Activated CD8-positive, alpha-beta T cell treated with anti-CD3 and anti-CD28 coated beads for 36 hours (primary cell): ENCODE measurements around the gene WFDC1. TPM values are rescaled to one million over a fixed set of nuclear protein-coding genes. Genes with fewer than 3 reads are reported as not detected.
A peak's percentile ranks its signal among the peaks of the same experiment; 100 is the strongest.

Source experiments
- ATAC-seq: fragments of 200-7000 bp; cut with Tn5 transposase; one replicate; pipeline ENCODE4 v1.10.0; 2021; ENCODE audit warnings: mild to moderate bottlenecking, moderate library complexity
- CTCF ChIA-PET: fragments of 350-600 bp; sonication (Branson Sonifier 250); formaldehyde crosslinking; loops from one replicate; lab custom pipeline; 2021; ENCODE audit warnings: antibody characterized with exemption; lab: Charles Lee
- POLR2A ChIA-PET: fragments of 350-600 bp; sonication (Branson Sonifier 250); formaldehyde crosslinking; loops from one replicate; lab custom pipeline; 2021; ENCODE audit warnings: antibody characterized with exemption; lab: Charles Lee
- DNase-seq: peaks from one replicate; pipeline ENCODE4 v3.0.0-alpha.2; 2020
- H3K27ac Mint-ChIP-seq: one replicate; pipeline ENCODE4 v1.8.0; 2021; ENCODE audit warnings: mild to moderate bottlenecking, mixed read lengths
- H3K27me3 Mint-ChIP-seq: one replicate; pipeline ENCODE4 v1.8.0; 2021; ENCODE audit warnings: mixed read lengths
- H3K36me3 Mint-ChIP-seq: one replicate; pipeline ENCODE4 v1.8.0; 2021; ENCODE audit warnings: low read depth, mixed read lengths
- H3K4me1 Mint-ChIP-seq: one replicate; pipeline ENCODE4 v1.8.0; 2021; ENCODE audit warnings: low read depth, mixed read lengths
- H3K4me3 Mint-ChIP-seq: one replicate; pipeline ENCODE4 v1.8.0; 2021; ENCODE audit warnings: mild to moderate bottlenecking, moderate library complexity, mixed read lengths
- H3K9me3 Mint-ChIP-seq: one replicate; pipeline ENCODE4 v1.8.0; 2021; ENCODE audit warnings: mixed read lengths
- intact Hi-C: fragments of 100-400 bp; cut with micrococcal nuclease; formaldehyde crosslinking; loops from one replicate; pipeline ENCODE4 v1.10.0; 2022
- total RNA-seq, 2 experiments: library from RNA; stranded (reverse); gene quantifications; one replicate each; pipeline ENCODE4 v1.2.3, GENCODE V29; 2021
- TF ChIP-seq, protein P1 (sequence below): fragments of 200-600 bp; IDR thresholded peaks from one replicate; pipeline ENCODE4 v1.8.0; 2022; ENCODE audit warnings: antibody characterized with exemption, mild to moderate bottlenecking

Gene WFDC1
- total RNA-seq, 2 experiments from 2014 or later, result not detected

DNA sequence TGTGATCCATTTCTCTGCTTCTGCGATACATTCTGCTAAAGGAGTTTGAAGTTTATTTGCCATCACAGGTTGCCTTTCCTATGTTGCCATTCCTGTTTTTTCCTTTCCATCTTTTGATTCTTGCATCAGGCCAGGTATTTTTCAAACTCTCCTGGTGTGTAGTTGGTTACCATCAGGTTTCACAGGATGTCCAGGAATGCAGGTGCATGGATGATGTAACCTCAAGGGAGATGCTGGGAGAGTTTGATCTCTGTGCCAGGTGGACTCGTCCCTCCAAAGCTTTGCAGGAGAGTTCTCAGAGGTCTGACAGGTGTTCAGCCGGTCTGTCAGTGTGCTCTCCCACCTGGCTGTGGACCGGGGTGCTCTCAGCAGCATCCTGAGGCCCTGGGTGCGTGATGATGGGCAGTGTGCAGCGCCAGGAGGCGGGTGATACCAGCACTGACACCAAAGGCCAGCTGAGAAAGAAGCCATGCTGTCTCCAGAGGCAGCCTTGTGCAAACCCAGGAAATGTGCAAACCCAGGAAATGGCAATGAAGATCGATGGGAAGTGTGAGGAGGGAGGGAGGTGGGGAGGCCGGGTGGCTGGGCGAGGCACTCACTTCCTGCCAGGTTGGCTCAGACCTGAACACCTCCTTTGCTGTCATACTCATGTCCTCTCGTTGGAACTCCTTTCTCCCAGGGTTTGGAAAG, 75.4 kb downstream of the WFDC1 start:
- H3K27ac Mint-ChIP-seq, result no peak overlapping the region
- TF ChIP-seq, protein P1, sequence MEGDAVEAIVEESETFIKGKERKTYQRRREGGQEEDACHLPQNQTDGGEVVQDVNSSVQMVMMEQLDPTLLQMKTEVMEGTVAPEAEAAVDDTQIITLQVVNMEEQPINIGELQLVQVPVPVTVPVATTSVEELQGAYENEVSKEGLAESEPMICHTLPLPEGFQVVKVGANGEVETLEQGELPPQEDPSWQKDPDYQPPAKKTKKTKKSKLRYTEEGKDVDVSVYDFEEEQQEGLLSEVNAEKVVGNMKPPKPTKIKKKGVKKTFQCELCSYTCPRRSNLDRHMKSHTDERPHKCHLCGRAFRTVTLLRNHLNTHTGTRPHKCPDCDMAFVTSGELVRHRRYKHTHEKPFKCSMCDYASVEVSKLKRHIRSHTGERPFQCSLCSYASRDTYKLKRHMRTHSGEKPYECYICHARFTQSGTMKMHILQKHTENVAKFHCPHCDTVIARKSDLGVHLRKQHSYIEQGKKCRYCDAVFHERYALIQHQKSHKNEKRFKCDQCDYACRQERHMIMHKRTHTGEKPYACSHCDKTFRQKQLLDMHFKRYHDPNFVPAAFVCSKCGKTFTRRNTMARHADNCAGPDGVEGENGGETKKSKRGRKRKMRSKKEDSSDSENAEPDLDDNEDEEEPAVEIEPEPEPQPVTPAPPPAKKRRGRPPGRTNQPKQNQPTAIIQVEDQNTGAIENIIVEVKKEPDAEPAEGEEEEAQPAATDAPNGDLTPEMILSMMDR, result no peak
- DNase-seq (no peak), ATAC-seq (no peak)
- intact Hi-C loops, result no loop called here
- no peak overlapping the region for H3K4me3 Mint-ChIP-seq
- peaks cover 5% of the 10 kb centered on the region for H3K4me1 Mint-ChIP-seq
- H3K27me3 Mint-ChIP-seq, result peaks cover 47% of the 10 kb centered on the region
- CTCF ChIA-PET, result no interaction called here
- no peaks in the 10 kb centered on the region for H3K9me3 Mint-ChIP-seq
- no peaks in the 10 kb centered on the region for H3K36me3 Mint-ChIP-seq
- POLR2A ChIA-PET, result no interaction called here

DNA sequence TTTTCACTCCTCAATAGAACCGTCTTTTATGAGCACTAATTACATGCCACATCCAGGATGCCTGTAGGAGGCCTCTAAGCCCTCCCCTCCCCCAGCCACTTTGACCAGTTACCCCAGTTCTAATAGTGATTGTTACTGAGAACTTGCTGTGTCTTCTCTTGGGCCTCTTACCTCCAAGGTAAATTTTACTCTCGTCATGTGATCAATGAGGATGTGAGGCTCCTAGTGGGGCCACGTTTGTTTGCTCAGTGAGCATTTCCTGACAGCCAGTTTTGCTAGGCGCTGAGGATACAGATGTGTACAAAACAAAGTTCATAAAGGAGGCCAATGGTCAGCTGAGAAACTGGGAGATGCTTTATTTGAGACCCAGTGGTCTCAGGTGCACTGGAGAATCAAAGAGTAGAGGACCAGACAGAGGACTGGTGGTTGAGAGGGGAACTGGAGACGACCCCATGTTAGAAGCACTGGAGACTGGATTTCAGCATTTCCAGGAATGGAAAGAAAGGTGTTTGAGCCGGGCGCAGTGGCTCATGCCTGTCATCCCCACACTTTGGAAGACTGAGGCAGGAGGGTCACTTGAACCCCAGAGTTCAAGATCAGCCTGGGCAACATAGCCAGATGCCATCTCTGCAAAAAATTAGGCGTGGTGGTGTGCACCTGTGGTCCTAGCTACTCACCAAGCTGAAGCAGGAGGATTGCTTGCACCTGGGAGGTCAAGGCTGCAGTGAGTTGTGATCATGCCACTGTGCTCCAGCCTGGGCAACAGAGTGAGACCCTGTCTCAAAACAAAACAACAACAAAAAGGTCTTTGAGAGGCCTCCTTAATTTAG, 76.3 kb downstream of the WFDC1 start:
- ChIA-PET POLR2A (no interaction called here), CTCF (interaction anchor here (1.4 kb wide), 1 partner anchor 94 kb away, joined by 4 read pairs; no protein-coding TSS in a partner anchor)
- Mint-ChIP-seq H3K36me3 (no peaks in the 10 kb centered on the region), H3K27me3 (peaks cover 46% of the 10 kb centered on the region), H3K4me1 (peaks cover 5% of the 10 kb centered on the region), H3K4me3 (no peak overlapping the region), H3K27ac (no peak overlapping the region), H3K9me3 (no peaks in the 10 kb centered on the region)
- ATAC-seq, result no peak
- intact Hi-C loops, result no loop called here
- TF ChIP-seq, protein P1, result no peak
- no peak for DNase-seq

DNA sequence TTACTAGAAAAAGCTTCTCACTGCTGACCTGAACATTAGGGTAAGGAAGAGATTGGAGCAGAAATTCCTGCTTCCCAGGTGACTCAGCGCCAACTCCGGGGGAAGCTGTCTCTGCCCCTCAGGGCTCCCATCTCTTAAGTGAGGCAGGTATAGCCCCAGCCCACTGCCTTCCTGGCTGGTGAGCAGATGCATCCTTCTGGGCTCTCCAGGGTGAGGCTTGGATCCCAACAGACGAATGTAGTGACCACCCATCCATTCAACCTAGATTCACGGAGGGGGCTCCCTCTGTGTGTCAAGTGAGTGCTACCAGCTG, 76.8 kb downstream of the WFDC1 start:
- TF ChIP-seq, protein P1, result no peak
- DNase-seq (no peak), ATAC-seq (no peak)
- ChIA-PET POLR2A (no interaction called here), CTCF (interaction anchor here (1.4 kb wide), 1 partner anchor 94 kb away, joined by 4 read pairs; no protein-coding TSS in a partner anchor)
- H3K4me3 Mint-ChIP-seq, result no peak overlapping the region
- no peaks in the 10 kb centered on the region for H3K9me3 Mint-ChIP-seq
- intact Hi-C loops, result no loop called here
- peaks cover 45% of the 10 kb centered on the region for H3K27me3 Mint-ChIP-seq
- H3K27ac Mint-ChIP-seq, result no peak overlapping the region
- no peaks in the 10 kb centered on the region for H3K36me3 Mint-ChIP-seq
- H3K4me1 Mint-ChIP-seq, result peaks cover 5% of the 10 kb centered on the region

DNA sequence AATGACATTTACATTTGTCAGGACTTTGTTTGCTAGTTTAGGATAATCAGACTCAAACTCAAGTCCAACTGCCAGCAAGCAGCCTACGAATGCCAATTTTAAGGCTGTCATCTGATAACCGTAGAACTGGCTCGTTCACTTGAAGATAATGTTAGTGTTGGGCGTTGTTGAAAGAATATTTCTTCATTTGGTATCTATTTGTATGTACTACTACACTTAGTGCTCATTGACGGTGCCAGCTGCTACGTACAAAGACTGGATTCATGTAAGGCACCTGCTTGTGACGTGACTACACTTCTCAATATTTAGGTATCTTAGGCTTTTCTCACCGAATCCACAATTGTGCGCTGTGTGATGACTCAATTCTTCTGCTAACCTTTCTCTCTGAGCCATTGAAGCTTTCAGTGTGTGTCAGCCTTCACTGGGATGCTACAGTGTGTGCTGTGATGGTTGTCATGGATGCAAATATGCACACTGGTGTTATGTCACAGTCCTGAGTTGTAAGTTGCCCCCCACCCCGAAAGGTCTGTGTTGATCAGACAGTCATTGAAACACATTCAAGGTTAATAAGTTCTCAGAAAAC, 79.3 kb downstream of the WFDC1 start:
- POLR2A ChIA-PET, result no interaction called here
- Mint-ChIP-seq H3K36me3 (no peaks in the 10 kb centered on the region), H3K27ac (no peak overlapping the region), H3K9me3 (no peaks in the 10 kb centered on the region), H3K27me3 (peaks cover 28% of the 10 kb centered on the region), H3K4me3 (no peak overlapping the region), H3K4me1 (no peaks in the 10 kb centered on the region)
- peak; percentile 91 for ATAC-seq
- TF ChIP-seq, protein P1, result no peak
- CTCF ChIA-PET, result interaction anchor here (0.8 kb wide), 1 partner anchor 44 kb away, joined by 3 read pairs; no protein-coding TSS in a partner anchor
- intact Hi-C loops, result no loop called here
- peak; percentile 45 for DNase-seq
